ENCODE data around the gene KIFC1. TPM values are rescaled to one million over a fixed set of nuclear protein-coding genes. Genes with fewer than 3 reads are reported as not detected.
A peak's percentile ranks its signal among the peaks of the same experiment; 100 is the strongest.

KIFC1 gene
- total RNA-seq, 4 donors from 2014 or later: 3.2 to 19.5 (median 9.8) TPM

DNA sequence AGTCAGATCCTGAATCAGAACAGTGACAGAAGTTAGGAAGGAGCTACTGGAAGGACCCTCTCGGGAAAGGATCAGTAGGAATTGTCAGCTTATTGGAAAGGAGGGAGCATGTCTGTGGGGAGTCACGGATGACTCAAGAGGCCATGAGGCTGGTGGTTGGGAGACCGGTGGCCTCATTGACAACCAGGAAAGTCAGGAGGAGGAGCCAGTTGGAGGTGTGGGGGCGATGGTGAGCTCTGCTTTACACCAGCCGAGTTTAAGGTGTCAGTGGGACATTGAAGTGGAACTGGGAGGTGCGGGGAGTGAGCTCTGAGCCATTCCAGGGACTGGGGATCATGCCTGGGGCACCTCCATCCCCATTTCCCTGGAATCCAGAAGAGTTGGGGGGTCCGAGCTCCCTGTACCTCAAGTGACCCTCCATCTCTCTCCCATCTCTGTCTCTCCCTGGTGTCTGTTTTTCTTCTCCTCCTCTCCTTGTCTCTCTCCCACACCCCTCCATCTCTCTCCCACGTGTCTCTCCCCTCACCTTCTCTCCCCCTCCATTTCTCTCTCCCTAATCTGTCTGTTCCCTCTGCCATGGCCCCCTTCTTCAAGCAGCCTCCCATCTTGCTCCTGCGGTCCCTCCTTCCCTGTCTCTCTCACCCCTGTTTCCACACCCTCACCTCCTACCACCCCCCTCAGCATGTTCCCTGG, 48.5 kb downstream of the KIFC1 start:
- no peak overlapping the region for H3K27ac ChIP-seq
- H3K4me1 ChIP-seq: no peaks in the 10 kb centered on the region
- no peaks in the 10 kb centered on the region for H3K9me3 ChIP-seq
- no peak overlapping the region for H3K4me3 ChIP-seq
- H3K36me3 ChIP-seq: peaks cover 86% of the 10 kb centered on the region
- no peaks in the 10 kb centered on the region for H3K27me3 ChIP-seq
- no peak for TF ChIP-seq EP300 (IDR thresholded peaks at IDR 0.05)
- TF ChIP-seq, protein P1, sequence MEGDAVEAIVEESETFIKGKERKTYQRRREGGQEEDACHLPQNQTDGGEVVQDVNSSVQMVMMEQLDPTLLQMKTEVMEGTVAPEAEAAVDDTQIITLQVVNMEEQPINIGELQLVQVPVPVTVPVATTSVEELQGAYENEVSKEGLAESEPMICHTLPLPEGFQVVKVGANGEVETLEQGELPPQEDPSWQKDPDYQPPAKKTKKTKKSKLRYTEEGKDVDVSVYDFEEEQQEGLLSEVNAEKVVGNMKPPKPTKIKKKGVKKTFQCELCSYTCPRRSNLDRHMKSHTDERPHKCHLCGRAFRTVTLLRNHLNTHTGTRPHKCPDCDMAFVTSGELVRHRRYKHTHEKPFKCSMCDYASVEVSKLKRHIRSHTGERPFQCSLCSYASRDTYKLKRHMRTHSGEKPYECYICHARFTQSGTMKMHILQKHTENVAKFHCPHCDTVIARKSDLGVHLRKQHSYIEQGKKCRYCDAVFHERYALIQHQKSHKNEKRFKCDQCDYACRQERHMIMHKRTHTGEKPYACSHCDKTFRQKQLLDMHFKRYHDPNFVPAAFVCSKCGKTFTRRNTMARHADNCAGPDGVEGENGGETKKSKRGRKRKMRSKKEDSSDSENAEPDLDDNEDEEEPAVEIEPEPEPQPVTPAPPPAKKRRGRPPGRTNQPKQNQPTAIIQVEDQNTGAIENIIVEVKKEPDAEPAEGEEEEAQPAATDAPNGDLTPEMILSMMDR (IDR thresholded peaks at IDR 0.05): no peak
- TF ChIP-seq POLR2A (IDR thresholded peaks at IDR 0.05): no peak
- no peak for TF ChIP-seq POLR2AphosphoS5 (IDR thresholded peaks at IDR 0.05)
- DNase-seq (ENCODE audit: low spot score in 2 of 2): peak in 1 of 2 donors; percentile 51
- WGBS: 75% methylated on average over 9 of the region's 9 CpGs

DNA sequence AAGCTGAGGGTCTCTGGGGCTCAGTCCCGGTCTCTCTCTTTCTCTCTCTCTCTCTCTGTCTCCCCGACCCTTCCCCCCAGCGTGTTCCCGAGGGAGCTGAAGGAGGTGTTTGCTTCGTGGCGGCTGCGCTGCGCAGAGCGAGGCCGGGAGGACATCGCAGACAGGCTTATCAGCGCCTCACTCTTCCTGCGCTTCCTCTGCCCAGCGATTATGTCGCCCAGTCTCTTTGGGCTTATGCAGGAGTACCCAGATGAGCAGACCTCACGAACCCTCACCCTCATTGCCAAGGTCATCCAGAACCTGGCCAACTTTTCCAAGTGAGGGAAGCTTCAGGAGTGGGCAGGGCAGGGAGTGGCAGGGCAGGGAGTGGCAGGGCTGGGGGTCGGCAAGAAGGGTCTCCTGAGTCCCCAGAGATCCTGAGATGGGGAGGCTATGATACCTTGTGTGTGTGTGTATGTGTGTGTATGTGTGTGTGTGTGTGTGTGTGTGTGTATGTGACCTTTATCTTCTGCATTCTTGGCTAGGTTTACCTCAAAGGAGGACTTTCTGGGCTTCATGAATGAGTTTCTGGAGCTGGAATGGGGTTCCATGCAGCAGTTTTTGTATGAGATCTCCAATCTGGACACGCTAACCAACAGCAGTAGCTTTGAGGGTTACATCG, 49.2 kb downstream of the KIFC1 start:
- TF ChIP-seq, protein P1 (IDR thresholded peaks at IDR 0.05): no peak
- TF ChIP-seq POLR2A (IDR thresholded peaks at IDR 0.05): no peak
- TF ChIP-seq EP300 (IDR thresholded peaks at IDR 0.05): no peak
- TF ChIP-seq POLR2AphosphoS5 (IDR thresholded peaks at IDR 0.05): no peak
- H3K36me3 ChIP-seq: peaks cover 80% of the 10 kb centered on the region
- H3K4me3 ChIP-seq: no peak overlapping the region
- H3K9me3 ChIP-seq: no peaks in the 10 kb centered on the region
- no peak overlapping the region for H3K27ac ChIP-seq
- peak in 1 of 2 donors; percentile 41 for DNase-seq (ENCODE audit: low spot score in 2 of 2)
- H3K4me1 ChIP-seq: no peaks in the 10 kb centered on the region
- H3K27me3 ChIP-seq: no peaks in the 10 kb centered on the region
- WGBS: 86% methylated on average over 18 of the region's 19 CpGs

DNA sequence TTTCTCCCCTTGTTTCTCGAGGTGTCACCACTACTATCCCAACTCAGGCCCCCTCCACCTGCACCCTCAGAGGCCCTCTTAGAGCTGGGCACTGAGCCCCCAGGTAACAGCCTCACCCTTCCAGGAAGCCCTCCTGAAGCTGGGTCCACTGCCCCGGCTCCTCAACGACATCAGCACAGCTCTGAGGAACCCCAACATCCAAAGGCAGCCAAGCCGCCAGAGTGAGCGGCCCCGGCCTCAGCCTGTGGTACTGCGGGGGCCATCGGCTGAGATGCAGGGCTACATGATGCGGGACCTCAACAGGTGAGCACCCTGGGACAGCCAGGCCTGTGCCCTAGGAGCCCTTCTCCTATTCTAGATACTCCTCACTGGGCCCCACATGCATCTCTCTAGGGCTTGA, 49.8 kb downstream of the KIFC1 start:
- 89% methylated on average over 9 of the region's 9 CpGs for WGBS
- H3K36me3 ChIP-seq: peaks cover 78% of the 10 kb centered on the region
- TF ChIP-seq POLR2A (IDR thresholded peaks at IDR 0.05) (no peak), POLR2AphosphoS5 (IDR thresholded peaks at IDR 0.05) (no peak), EP300 (IDR thresholded peaks at IDR 0.05) (no peak)
- TF ChIP-seq, protein P1 (IDR thresholded peaks at IDR 0.05): no peak

DNA sequence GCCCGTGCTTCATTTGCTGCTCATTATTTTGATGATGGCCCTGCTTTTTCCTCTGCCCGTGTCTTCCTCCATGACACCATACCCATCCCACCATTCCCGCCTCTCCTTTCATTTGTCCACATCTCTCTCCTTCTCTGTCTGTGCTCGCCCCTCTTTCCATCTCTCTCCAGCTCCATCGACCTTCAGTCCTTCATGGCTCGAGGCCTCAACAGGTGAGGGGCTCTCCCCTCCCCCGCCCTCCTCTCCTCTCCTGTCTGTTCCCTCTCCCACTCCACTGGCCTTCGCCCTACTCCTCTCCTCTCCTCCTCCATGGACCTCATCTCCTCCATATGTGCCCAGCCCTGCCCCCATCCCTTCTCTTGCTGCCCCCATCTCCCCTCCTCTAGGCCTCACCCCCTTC, 50.7 kb downstream of the KIFC1 start:
- no peak for TF ChIP-seq POLR2AphosphoS5 (IDR thresholded peaks at IDR 0.05)
- no peak for TF ChIP-seq POLR2A (IDR thresholded peaks at IDR 0.05)
- TF ChIP-seq EP300 (IDR thresholded peaks at IDR 0.05): no peak
- TF ChIP-seq, protein P1 (IDR thresholded peaks at IDR 0.05): no peak
- Histone ChIP-seq H3K27me3 (no peaks in the 10 kb centered on the region), H3K4me1 (no peaks in the 10 kb centered on the region), H3K27ac (no peak overlapping the region), H3K36me3 (peaks cover 78% of the 10 kb centered on the region), H3K9me3 (no peaks in the 10 kb centered on the region), H3K4me3 (no peak overlapping the region)
- DNase-seq (ENCODE audit: low spot score in 2 of 2): no peak
- WGBS: 80% methylated on average over 8 of the region's 8 CpGs

More for the DNA sequence above, 49.8 kb downstream of the KIFC1 start:
- DNase-seq (ENCODE audit: low spot score in 2 of 2): no peak
- H3K27me3 ChIP-seq: no peaks in the 10 kb centered on the region
- H3K27ac ChIP-seq: no peak overlapping the region
- no peaks in the 10 kb centered on the region for H3K9me3 ChIP-seq
- no peak overlapping the region for H3K4me3 ChIP-seq
- H3K4me1 ChIP-seq: no peaks in the 10 kb centered on the region

DNA sequence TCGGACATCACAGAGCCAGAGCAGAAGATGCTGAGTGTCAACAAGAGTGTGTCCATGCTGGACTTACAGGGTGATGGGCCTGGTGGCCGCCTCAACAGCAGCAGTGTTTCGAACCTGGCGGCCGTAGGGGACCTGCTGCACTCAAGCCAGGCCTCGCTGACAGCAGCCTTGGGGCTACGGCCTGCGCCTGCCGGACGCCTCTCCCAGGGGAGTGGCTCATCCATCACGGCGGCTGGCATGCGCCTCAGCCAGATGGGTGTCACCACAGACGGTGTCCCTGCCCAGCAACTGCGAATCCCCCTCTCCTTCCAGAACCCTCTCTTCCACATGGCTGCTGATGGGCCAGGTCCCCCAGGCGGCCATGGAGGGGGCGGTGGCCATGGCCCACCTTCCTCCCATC, 51.4 kb downstream of the KIFC1 start:
- no peak overlapping the region for H3K4me3 ChIP-seq
- no peak for TF ChIP-seq EP300 (IDR thresholded peaks at IDR 0.05)
- TF ChIP-seq, protein P1 (IDR thresholded peaks at IDR 0.05): no peak
- TF ChIP-seq POLR2A (IDR thresholded peaks at IDR 0.05): no peak
- H3K4me1 ChIP-seq: no peaks in the 10 kb centered on the region
- peaks cover 78% of the 10 kb centered on the region for H3K36me3 ChIP-seq
- H3K27me3 ChIP-seq: no peaks in the 10 kb centered on the region
- DNase-seq (ENCODE audit: low spot score in 2 of 2): no peak
- H3K9me3 ChIP-seq: no peaks in the 10 kb centered on the region
- 100% methylated on average over 2 of the region's 17 CpGs for WGBS
- no peak overlapping the region for H3K27ac ChIP-seq

Measured in suprapubic skin (tissue), 4 donors.